ENCODE data around the gene P2RX5.
A peak's percentile ranks its signal among the peaks of the same experiment; 100 is the strongest.

The P2RX5 gene

DNA sequence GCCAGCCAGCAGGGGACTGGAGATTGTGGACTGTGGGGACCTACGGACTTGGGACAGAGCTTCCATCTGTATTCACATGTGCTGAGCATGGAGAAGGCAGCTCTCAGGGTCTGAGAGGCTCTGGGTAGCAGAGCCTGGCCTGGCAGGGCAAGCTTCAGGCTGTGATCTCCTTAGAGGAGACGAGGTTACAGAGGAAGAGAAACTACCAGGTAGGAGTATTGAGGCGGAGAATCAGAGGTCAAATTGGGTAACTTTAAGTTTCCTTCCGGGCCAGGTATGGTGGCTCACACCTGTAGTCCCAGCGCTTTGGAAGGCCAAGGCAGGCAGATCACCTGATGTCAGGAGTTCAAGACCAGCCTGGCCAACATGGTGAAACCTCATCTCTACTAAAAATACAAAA is 50.6 kb downstream of the P2RX5 start:
- Mint-ChIP-seq H3K9me3 (no peaks in the 10 kb centered on the region), H3K4me3 (no peak overlapping the region), H3K4me1 (ENCODE audit: low read depth) (peaks cover 71% of the 10 kb centered on the region), H3K27me3 (no peaks in the 10 kb centered on the region), H3K36me3 (ENCODE audit: low read depth) (peaks cover 100% of the 10 kb centered on the region), H3K27ac (no peak overlapping the region)
- intact Hi-C loops (cut with micrococcal nuclease), result loop anchor here (5.0 kb wide), 2 partner anchors 43 to 598 kb away; no protein-coding TSS in a partner anchor

- intact Hi-C loops (cut with micrococcal nuclease), result no loop called here
- peaks cover 99% of the 10 kb centered on the region for H3K36me3 Mint-ChIP-seq (ENCODE audit: low read depth)
- H3K4me3 Mint-ChIP-seq, result no peak overlapping the region
- no peaks in the 10 kb centered on the region for H3K27me3 Mint-ChIP-seq
- H3K9me3 Mint-ChIP-seq, result no peaks in the 10 kb centered on the region
- H3K4me1 Mint-ChIP-seq (ENCODE audit: low read depth), result peaks cover 84% of the 10 kb centered on the region
- H3K27ac Mint-ChIP-seq, result no peak overlapping the region
Measured at GRCh38 chr17:3643889-3644349, 52.0 kb downstream of the P2RX5 start.

- no peaks in the 10 kb centered on the region for H3K27me3 Mint-ChIP-seq
- peaks cover 85% of the 10 kb centered on the region for H3K4me1 Mint-ChIP-seq (ENCODE audit: low read depth)
- peak overlapping the region; percentile 97 for H3K27ac Mint-ChIP-seq
- H3K4me3 Mint-ChIP-seq, result no peak overlapping the region
- H3K9me3 Mint-ChIP-seq, result no peaks in the 10 kb centered on the region
- peaks cover 99% of the 10 kb centered on the region for H3K36me3 Mint-ChIP-seq (ENCODE audit: low read depth)
- intact Hi-C loops (cut with micrococcal nuclease), result no loop called here
Measured at GRCh38 chr17:3641717-3642486, 54.1 kb downstream of the P2RX5 start.

DNA sequence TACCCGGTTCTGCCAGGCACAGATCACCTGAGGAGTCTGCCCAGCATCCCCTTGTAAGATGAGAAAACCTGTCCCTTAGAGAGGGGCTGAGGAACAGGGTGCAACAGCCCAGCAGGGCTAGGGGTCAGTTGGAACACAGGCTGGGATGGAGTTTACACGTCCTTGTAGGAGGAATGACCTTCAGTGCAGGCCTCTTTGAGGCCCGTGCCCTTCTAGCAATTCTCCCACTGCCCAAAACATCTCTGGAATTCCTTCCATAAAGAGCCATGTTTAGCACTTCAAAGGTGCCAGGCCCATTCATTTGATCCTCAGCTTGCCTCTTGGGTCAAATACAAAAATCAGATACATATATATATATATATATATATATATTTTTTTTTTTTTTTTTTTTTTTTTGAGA is 54.9 kb downstream of the P2RX5 start:
- intact Hi-C loops (cut with micrococcal nuclease), result no loop called here
- Mint-ChIP-seq H3K27me3 (no peaks in the 10 kb centered on the region), H3K4me3 (no peak overlapping the region), H3K4me1 (ENCODE audit: low read depth) (peaks cover 84% of the 10 kb centered on the region), H3K9me3 (no peaks in the 10 kb centered on the region), H3K36me3 (ENCODE audit: low read depth) (peaks cover 99% of the 10 kb centered on the region), H3K27ac (peak overlapping the region; percentile 97)

DNA sequence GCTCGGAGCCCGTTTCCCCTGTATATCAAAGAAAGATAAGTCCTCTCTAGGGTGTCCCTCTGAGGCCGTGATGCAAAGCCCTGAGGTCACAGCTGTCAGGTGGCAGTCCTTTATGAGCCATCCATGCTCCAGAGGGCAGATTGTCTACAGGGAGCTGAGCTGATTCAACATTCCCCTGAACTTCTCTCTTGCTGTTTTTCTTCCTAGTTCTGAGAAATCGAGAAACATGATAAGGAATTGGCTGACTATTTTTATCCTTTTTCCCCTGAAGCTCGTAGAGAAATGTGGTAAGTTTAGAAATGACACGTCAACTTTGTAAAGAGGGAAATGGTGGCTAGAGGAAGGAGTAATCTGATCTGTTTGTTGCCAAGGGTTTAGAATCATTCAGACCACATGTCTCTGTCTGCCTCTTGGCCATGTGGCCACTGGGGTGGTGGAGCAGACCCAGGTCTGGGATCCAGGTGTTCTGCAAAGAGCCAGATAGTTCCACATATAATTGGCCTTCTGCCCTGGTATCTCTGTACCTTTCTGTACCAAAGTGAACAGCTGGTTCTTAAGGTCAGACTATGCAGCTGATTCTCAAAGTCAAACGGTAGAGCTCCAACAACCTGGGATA is 55.9 kb downstream of the P2RX5 start:
- peaks cover 81% of the 10 kb centered on the region for H3K4me1 Mint-ChIP-seq (ENCODE audit: low read depth)
- no peaks in the 10 kb centered on the region for H3K27me3 Mint-ChIP-seq
- peaks cover 99% of the 10 kb centered on the region for H3K36me3 Mint-ChIP-seq (ENCODE audit: low read depth)

GRCh38 chr17:3636908-3637373 is 59.0 kb downstream of the P2RX5 start:
- Mint-ChIP-seq H3K9me3 (no peaks in the 10 kb centered on the region), H3K4me1 (ENCODE audit: low read depth) (peaks cover 77% of the 10 kb centered on the region), H3K27ac (peak overlapping the region; percentile 97), H3K4me3 (peak overlapping the region; percentile 97), H3K36me3 (ENCODE audit: low read depth) (peaks cover 95% of the 10 kb centered on the region), H3K27me3 (no peaks in the 10 kb centered on the region)
- intact Hi-C loops (cut with micrococcal nuclease), result no loop called here

More for the DNA sequence above, 55.9 kb downstream of the P2RX5 start:
- H3K9me3 Mint-ChIP-seq, result no peaks in the 10 kb centered on the region
- H3K4me3 Mint-ChIP-seq, result peak overlapping the region; percentile 65
- intact Hi-C loops (cut with micrococcal nuclease), result loop anchor here (1.0 kb wide), 1 partner anchor 28 kb away; the partner anchor contains the start of genes EMC6 and TAX1BP3
- peak overlapping the region; percentile 97 for H3K27ac Mint-ChIP-seq

DNA sequence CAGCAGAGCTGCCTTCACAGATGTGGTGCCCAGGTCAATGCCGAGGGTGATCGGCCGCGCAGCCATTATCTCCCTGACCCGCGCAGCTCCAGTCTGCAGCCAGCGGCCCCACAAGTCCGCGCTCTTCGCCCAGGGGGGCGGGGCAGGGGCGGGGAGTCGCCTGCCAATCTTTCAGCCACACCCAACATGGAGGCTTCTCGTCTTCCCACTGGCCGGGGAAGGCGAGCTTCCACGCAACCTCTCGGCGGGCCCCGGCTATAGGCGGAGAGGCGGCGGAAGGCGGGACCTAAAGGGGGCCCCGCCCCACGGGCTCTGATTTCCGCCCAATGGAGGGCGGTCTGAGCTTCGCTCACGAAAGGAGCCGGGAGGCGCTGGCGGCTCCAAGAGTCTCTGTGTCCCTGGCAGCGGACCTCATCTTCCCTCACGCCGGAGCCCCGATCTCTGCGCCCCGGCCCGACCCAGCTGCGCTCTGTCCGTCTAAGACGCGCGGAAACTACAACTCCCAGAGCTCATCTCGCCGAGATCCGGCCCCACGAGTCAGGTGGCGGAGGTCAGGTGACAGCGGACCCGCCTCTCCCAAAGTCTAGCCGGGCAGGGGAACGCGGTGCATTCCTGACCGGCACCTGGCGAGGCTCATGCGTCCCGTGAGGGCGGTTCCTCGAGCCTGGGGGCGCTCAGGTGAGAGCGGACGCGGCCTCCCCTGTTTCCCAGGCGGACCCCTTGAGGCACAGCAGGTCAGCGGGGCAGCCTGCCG is 59.6 kb downstream of the P2RX5 start, which contains the start of the genes CTNS and SHPK:
CTNS (plus strand) TSS at position 607 of the 754 bp plus-strand sequence. CDS start 3,447 bp downstream, outside the sequence.
SHPK (minus strand) TSS at position 97 of the 754 bp plus-strand sequence; CDS start at position 66, 31 bp downstream.
- peaks cover 74% of the 10 kb centered on the region for H3K4me1 Mint-ChIP-seq (ENCODE audit: low read depth)
- no peaks in the 10 kb centered on the region for H3K9me3 Mint-ChIP-seq
- peak within 1 kb of the TSS; percentile 97 for H3K27ac Mint-ChIP-seq
- H3K27me3 Mint-ChIP-seq, result no peaks in the 10 kb centered on the region
- peaks cover 90% of the 10 kb centered on the region for H3K36me3 Mint-ChIP-seq (ENCODE audit: low read depth)
- H3K4me3 Mint-ChIP-seq, result peak within 1 kb of the TSS; percentile 97
- intact Hi-C loops (cut with micrococcal nuclease), result no loop called here

GRCh38 chr17:3635474-3636153 is 60.3 kb downstream of the P2RX5 start:
- Mint-ChIP-seq H3K27me3 (no peaks in the 10 kb centered on the region), H3K36me3 (ENCODE audit: low read depth) (peaks cover 83% of the 10 kb centered on the region), H3K4me3 (peak overlapping the region; percentile 97), H3K4me1 (ENCODE audit: low read depth) (peaks cover 75% of the 10 kb centered on the region), H3K27ac (peak overlapping the region; percentile 97), H3K9me3 (no peaks in the 10 kb centered on the region)
- intact Hi-C loops (cut with micrococcal nuclease), result no loop called here

GRCh38 chr17:3632287-3632686 is 63.7 kb downstream of the P2RX5 start:
- intact Hi-C loops (cut with micrococcal nuclease), result no loop called here
- Mint-ChIP-seq H3K27me3 (no peaks in the 10 kb centered on the region), H3K4me3 (no peak overlapping the region), H3K9me3 (no peaks in the 10 kb centered on the region), H3K4me1 (ENCODE audit: low read depth) (peaks cover 57% of the 10 kb centered on the region), H3K36me3 (ENCODE audit: low read depth) (peaks cover 81% of the 10 kb centered on the region), H3K27ac (peak overlapping the region; percentile 67)

DNA sequence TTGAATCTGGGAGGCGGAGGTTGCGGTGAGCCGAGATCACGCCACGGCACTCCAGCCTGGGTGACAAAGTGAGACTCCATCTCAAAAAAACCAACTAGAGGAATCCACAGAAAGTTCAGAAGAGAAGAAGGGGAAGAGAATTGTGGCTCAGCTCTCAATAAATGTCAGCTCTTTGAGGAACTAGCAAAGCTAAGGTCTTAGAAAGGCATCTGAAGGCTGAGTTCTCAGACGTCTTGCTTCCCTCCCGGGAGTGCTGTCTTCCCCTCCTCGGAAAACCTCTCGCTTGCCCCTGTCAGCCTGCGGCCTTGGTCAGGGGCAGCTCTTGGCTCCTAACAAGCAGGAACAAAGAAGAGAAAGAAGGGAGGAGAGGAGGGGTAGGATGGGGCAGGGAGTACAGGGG is 65.2 kb downstream of the P2RX5 start:
- intact Hi-C loops (cut with micrococcal nuclease), result no loop called here
- Mint-ChIP-seq H3K36me3 (ENCODE audit: low read depth) (peaks cover 81% of the 10 kb centered on the region), H3K4me3 (peak overlapping the region; percentile 63), H3K27me3 (no peaks in the 10 kb centered on the region), H3K9me3 (no peaks in the 10 kb centered on the region), H3K27ac (peak overlapping the region; percentile 94), H3K4me1 (ENCODE audit: low read depth) (peaks cover 53% of the 10 kb centered on the region)

GRCh38 chr17:3627769-3628167 is 68.2 kb downstream of the P2RX5 start:
- Mint-ChIP-seq H3K9me3 (no peaks in the 10 kb centered on the region), H3K27ac (no peak overlapping the region), H3K36me3 (ENCODE audit: low read depth) (peaks cover 84% of the 10 kb centered on the region), H3K4me3 (no peak overlapping the region), H3K4me1 (ENCODE audit: low read depth) (peaks cover 34% of the 10 kb centered on the region), H3K27me3 (no peaks in the 10 kb centered on the region)
- intact Hi-C loops (cut with micrococcal nuclease), result no loop called here

- intact Hi-C loops (cut with micrococcal nuclease), result no loop called here
- H3K27me3 Mint-ChIP-seq, result no peaks in the 10 kb centered on the region
- H3K4me1 Mint-ChIP-seq (ENCODE audit: low read depth), result peaks cover 27% of the 10 kb centered on the region
- no peak overlapping the region for H3K4me3 Mint-ChIP-seq
- no peaks in the 10 kb centered on the region for H3K9me3 Mint-ChIP-seq
- H3K27ac Mint-ChIP-seq, result no peak overlapping the region
- peaks cover 86% of the 10 kb centered on the region for H3K36me3 Mint-ChIP-seq (ENCODE audit: low read depth)
Measured at GRCh38 chr17:3626831-3627768, 68.9 kb downstream of the P2RX5 start.
